Stimulated activated CD4-positive, alpha-beta T cell treated with anti-CD3 and anti-CD28 coated beads, Interleukin-15, amount 100 ng/mL, for 48 hours (primary cell): ENCODE data around the gene UPP1.
"Not testable (repeated sequence)": the region's sequence is repeated elsewhere in the genome, so short reads cannot be mapped to it uniquely, and the experiment has no call there.

ENCODE experiments used
- DNase-seq, 2 donors: peaks; one replicate each; pipeline ENCODE4 v3.0.0-alpha.2; 2020; ENCODE audit warnings: low read depth in 2 of 2

UPP1 gene

DNA sequence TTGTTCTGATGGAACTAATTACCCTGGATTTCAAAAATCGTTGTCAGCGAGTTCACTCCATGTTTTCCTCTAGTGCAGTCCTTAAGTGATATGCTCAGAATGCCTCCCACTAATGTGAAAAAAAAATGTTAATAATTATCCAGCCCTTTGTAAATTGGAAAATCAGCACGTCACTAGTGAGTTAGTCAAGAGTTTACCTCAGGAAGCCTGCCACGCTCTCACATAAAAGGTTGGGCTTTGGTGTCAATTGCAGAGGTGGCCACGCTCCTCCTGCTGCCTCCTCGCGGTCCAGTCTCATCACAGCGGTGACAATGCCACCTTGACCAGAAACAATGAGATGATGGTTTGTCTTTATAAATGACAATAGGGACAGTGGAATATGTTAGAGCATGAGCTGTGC is 22.5 kb downstream of the UPP1 start:
- no peak for DNase-seq

DNA sequence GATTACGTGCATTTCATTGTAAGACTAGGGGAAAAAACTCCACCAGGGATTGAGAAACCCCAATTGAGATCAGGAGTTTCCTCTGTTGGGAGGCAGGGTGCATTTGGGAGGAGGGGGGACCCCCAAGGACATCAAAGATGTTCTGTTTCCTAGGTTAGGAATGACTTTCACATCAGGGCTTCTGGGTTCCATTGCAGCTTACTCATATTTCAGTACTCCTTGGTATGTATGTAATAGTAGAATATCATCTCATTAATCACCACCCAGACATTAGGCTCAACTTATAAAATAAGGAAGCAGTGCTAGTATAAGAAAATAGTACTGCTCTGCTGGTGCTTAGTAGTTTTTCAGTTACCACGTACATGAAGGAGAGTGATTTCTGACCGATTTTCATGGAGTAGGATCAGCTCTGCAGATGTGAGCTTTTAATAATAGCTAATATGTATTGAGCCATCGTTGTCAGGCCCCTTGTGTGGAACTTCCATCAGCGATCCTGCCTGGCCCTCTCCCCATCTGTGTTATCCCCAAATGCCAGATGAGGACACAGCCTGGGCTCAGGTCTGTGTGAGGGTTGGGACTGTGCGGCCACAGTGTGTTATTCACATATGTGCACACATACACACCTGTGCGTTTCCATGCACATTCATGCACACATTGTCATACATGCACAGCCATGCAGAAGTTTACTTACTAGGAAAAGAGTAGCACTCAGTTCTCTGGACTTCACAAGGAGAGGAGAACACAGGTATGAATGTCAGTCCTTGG is 23.5 kb downstream of the UPP1 start:
- no peak for DNase-seq

DNA sequence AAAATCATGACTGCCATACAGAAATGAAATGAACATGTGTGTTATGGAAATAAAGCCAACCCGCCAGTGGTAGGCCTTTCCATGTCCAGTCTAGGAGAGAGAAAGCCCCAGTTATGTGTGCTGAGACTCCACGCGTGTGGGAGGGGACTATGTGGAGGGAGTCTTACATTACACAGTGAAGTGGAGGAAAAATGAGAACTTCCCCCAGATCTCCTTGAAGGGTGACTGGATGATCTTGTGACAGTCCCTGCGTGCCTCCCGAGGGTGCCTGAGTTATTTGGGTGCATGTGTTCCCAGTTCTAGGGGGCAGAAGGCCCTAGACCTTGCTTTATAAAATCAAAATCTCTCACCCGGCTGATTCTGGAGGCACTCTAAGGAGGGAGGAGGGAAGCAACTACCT is 24.2 kb downstream of the UPP1 start:
- no peak for DNase-seq

DNA sequence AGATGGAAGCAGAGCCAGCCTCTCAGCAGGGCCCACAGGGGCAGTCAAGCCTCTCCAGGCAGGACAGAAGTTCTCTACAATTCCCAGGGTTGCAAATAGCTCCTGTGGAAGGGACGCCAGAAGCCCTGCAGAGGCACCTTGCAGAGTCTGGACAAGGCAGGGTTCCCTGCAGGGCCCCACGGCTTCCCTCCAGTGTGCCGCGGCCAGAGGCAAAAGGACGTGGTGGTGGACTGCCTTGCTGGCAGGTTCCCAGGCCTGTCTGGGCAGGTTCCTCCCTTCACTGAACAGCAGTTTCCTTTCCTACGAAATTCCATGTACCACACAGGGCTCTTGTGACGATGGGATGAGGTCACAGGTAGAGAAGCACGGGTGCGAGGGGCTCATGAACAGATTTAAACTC is 25.1 kb downstream of the UPP1 start:
- DNase-seq: no peak

DNA sequence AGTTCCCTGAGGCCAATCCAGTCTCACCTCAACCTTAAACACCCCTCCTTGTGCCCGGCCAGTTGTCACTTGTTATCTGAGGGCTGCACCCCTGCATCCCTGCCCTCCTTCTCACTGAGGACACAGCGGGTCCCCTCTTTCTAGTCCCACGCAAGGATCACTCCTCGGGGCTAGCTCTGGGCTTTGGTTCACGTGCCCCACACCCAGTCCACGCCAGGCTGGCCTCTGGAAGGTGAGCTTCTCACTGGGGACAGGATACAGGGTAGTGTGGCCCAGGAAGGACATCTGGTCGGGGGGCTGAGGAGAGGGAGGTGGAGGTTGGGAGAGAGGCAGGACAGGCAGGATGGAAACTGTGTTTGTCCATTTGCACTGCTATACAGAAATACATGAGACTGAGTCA is 25.5 kb downstream of the UPP1 start:
- DNase-seq: no peak

DNA sequence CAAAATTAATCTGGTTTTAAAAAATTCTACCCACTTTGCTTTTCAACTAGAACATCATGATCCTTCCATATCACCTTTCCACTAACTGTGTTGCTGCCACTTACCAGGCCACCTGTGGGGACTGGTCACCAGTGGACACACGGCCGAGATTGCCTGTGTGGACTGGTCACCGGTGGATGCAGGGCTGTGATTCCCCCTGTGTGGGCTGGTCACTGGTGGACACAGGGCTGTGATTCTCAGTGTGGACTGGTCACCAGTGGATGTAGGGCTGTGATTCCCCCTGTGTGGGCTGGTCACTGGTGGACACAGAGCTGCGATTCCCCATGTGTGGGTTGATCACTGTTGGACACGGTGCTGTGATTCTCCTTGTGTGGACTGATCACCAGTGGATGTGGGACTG is 27.0 kb downstream of the UPP1 start:
- no peak for DNase-seq

DNA sequence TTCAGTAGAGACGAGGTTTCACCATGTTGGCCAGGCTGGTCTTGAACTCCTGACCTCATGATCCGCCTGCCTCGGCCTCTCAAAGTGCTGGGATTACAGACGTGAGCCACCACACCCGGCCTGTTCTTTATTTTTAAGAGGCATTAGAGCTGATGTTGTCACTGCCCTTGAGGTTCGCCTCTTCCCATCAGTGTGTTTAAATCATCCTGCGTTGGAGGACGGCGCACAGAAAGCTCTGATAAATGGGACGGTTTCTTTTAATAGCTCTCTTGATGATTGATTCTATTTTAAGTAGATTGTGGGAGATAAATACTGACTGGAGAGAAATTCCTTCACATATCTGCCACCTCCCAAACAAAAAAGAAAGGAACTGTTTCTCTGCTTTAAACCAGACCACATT is 29.0 kb downstream of the UPP1 start:
- no peak for DNase-seq

DNA sequence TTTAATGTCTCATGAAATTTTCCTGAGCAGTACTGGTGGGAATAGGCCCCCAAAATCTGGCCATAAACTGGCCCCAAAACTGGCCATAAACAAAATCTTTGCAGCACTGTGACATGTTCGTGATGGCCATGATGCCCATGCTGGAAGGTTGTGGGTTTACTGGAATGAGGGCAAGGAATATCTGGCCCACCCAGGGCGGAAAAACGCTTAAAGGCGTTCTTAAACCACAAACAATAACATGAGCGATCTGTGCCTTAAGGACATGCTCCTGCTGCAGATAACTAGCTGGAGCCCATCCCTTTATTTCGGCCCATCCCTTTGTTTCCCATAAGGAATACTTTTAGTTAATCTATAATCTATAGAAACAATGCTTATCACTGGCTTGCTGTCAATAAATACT is 31.5 kb downstream of the UPP1 start:
- DNase-seq: not testable (repeated sequence)

DNA sequence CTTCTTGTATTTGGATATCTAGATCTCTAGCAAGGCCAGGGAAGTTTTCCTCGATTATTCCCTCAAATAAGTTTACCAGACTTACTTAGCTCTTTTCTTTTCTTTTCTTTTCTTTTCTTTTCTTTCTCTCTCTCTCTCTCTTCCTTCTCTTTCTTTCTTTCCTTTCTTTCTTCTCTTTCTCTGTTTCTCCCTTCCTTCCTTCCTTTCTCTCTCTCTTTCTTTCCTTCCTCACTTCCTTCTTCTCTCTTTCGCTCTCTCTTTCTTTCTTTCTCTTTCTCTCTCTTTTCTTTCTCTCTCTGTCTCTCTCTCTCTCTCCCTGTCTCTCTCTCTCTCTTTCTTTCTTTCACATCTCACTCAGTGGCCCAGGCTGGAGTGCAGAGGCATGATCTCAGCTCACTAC is 37.0 kb downstream of the UPP1 start:
- DNase-seq: no peak

DNA sequence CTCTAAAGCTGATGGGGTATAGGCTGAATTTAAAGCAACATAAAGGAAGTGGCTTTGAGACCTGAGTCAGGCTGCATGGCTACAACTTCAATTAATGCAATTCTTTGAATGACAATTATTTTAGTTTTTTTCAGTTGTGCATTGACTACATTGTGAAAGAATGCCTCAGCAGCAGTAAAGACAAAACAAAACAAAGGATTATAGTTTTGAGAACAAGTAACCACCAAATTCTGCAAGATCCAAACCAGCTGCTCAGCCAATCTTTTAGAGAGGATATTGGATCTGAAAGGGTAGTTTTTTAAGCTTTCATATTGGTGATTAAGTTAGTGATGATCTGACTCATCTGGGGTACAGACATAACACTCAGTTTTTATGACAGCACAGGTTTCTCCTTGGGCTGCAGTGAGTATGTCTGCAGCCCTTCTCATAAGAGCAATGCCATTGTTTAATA is 41.6 kb downstream of the UPP1 start:
- DNase-seq: no peak

DNA sequence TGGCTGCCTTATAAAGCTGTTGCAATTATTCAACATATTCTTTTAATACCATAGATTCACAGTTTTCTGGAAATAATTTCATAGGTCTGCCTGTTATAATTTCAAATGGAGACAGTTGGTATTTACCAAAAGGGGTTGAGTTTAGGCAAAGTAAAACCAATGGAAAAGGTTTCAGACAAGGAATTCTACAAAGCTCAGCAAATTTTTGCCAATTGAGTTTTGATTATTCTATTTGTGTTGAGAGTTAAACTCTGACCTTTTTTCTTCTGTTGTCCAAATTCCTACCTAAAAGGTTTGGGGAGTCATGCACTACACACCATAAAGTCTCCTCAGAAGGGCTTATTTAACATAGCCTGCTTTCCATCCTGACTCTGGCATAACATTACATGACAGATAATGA is 43.7 kb downstream of the UPP1 start:
- DNase-seq: no peak

DNA sequence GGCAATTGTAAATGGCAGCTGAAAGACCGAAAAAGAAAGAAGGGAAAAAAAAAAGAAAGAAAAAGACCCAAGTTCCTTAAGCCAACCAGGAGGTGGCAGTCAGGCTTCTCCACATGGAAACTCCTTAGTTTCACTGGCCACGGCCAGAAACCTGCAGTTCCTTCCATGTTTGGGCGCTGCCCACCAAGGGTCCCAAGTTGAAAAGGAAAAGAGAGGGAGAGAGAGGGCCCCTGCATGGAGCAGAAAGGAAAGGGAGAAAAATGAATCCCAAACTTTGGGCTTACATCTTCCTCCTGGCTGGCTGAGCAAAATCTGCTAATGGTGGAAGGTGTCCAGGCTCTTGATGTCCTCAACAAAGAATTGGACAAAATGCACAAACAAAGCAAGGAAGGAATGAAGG is 50.4 kb downstream of the UPP1 start:
- no peak for DNase-seq

DNA sequence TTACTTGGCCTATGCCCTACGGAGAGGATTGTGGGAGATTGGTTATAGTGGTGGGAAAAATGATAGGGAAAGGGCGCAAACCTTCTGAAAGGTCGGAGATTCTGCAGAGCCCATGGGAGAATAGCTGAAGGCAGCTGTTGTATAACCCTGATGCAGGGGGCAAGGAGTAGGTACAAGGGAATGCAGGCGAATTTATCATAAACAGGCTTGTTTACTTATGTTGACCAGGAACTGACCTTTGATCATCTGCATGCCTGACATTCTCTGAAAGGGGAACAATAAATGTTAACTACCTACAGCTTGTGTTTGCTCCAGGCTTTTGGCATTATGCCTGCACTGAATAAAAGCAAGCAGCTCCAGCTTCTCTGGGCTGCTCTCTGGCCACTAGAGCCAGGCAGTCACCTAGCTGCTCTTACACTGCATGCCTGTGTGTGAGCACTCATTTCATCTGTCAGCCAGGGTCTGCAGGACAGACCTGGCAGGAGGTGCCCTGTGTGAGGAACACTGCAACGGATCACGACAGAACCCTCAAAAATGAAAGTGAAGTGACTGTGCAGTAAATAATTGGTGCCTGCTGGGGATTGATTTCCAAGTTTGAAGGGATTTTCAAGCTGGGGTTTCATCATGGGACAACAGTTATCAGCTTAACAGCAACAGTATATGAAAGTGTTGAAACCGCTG is 51.1 kb downstream of the UPP1 start:
- DNase-seq: no peak

DNA sequence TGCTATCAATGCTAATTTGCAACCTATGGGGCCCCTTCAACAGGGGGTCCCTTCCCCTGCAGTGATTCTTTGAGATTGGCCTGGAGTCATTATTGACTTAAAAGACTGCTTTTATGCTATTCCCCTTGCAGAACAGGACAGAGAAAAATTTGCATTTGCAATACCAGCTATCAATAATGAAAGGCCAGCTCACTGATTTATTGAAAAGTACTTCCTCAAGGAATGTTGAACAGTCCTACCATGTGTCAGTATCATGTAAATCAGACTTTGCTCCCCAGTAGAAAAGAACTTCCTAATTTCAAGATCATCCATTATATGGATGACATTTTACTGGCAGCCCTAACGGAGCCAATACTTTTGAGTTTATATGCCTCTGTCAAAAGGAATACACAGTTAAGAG is 52.5 kb downstream of the UPP1 start:
- DNase-seq: no peak

DNA sequence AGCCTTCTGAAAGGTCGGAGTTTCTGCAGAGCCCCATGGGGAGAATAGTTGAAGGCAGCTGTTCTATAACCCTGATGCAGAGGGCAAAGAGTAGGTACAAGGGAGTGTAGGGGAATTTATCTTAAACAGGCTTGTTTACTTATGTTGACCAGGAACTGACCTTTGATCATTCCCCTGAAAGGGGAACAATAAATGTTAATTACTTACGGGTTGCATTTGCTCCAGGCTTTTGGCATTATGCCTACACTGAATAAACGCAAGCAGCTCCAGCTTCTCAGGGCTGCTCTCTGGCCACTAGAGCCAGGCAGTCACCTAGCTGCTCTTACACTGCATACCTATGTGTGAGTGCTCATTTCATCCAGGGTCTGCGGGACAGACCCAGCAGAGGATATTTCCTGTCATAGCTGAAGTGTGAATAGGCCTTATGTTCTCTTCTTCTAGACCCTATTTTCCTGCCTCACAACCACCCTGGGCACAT is 55.3 kb downstream of the UPP1 start:
- DNase-seq: no peak

DNA sequence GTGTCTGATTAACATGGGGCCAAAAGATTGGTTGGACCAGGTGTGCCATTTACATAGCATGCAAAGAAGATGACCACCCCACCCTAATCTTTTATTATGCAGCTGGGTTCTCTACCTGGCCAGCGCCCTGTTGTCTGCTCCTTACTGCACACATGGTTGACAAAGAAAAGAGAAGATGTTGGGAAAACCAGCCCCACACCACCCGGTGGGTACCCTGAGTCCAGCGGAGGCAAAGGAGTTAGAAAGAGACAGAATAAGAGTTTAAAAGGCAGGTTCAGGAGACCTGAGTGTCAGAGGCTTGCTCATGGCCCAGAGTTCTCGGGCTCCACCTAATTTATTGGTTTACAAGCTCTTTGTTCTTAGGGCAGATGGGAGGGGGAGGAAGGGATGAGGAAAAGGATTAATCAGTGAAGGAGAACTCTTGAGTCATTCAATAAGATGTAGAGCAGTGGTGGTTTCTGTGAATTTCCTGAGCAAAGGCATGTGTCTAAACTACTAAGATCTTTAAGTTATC is 58.1 kb downstream of the UPP1 start:
- no peak for DNase-seq

DNA sequence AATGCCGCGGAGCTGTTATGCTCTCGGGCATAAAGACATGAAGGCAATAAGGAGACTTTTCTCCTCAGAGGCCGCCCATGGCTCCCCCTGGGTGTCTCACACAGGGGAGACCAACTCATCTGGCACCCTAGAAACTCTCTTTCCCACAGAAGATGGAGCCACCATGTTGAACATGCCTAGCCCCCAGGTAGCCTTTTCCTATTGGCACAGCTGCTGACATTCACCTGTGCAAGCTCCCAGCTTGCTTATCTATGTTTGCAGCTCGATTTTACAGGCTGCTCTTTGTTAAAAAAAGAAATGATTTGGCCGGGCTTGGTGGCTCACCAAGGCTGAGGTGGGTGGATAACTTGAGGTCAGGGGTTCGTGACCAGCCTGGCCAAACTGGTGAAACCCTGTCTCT is 58.6 kb downstream of the UPP1 start:
- DNase-seq: not testable (repeated sequence)

DNA sequence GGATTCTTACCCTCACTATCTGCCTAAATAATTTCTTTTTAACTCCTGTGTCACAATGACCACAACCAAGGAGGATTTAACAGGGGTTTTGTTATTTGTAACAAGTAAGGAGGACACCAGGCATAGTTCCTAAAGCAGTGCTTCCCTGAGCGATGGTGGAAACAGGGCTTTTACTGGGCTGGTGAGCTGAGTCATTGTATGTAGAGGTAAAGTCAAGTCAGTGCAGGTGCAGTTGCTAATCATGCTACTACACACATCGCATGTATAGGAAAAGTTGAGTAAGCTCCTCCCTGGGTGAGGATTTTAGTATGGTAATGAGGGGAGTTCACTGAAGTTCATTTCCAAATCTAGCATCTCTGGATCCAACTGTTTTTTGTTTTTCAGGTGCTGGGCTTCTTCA is 59.2 kb downstream of the UPP1 start:
- DNase-seq: no peak

DNA sequence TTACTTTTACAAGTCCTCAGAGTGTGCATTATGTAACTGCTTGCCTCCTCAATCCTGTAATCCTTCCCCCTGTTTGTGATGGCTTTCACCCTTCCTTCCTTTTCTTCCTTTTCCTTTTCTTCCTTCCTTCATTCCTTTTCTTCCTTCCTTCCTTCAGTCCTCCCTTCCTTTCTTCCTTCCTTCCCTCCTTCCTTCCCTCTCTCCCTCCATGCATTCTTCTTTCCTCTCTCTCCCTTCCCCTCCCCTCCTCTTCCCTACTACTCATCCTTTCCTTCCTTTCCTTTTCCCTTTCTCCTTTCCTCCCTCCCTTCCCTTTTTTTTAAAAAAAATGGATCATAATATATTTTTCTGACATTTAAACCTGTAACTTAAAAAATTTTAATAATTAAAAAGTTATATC is 60.0 kb downstream of the UPP1 start:
- no peak for DNase-seq

DNA sequence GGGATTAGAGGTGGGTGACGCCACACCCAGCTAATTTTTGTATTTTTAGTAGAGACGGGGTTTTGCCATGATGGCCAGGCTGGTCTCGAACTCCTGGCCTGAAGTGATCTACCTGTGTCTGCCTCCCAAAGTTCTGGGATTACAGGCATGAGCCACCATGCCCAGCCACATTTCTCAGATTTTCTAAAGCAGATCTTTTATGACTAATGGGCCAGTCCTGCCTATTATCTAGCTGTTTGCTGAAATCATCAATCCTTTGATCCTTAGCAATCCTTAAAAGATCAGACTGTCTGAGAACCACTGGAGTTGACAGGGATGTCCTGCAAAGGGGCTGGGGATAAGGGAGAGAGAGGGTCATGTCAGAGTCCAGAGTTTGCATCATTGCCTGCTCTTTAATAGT is 61.0 kb downstream of the UPP1 start:
- DNase-seq: no peak

DNA sequence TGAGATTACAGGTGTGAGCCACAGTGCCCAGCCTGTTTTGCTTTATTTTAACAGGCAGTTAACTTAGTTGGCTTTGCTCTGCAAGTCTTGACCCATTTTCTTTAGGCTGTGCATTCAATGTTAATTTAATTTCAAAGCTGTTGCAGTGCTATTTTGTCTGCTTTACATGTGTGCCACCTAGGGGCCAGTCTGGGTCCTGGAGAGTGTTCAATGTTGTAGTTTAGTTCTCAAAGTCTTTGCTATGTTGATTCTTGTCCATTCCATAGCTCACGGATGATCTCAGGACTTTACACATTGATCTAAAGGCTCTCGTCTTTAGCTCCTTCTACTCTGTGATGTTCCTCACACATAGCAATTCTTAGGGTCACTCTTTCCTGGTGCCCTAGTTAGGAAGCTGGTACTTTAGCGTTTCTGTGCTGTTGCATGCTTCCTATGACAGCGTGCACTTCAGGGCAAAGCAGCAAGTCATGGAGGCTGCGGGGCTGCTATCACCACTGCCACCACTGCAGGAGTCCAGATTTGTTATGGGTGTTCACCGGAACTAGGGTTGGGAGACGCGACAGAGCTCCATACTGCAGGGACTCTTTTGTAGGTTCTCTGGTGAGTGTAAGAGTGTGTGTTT is 65.8 kb downstream of the UPP1 start:
- peak in 1 of 2 donors; percentile 9 for DNase-seq
